NK-92 (cell line): ENCODE measurements around the gene NEU4.

Source experiments
- DNase-seq: peaks from one replicate; lab custom pipeline; 2025; ENCODE audit not compliant: unreplicated experiment; lab: John Stamatoyannopoulos, UW

Gene NEU4

GRCh38 chr2:241862775-241863535 is 54.0 kb downstream of the NEU4 start:
- DNase-seq, result no peak

GRCh38 chr2:241863536-241863954 is 54.6 kb downstream of the NEU4 start:
- no peak for DNase-seq

- no peak for DNase-seq
Observed at GRCh38 chr2:241864168-241864849, 55.3 kb downstream of the NEU4 start.

- DNase-seq, result no peak
Observed at GRCh38 chr2:241864850-241865213, 55.8 kb downstream of the NEU4 start.

GRCh38 chr2:241865416-241865956 is 56.5 kb downstream of the NEU4 start:
- DNase-seq, result no peak

GRCh38 chr2:241865957-241866789 is 57.2 kb downstream of the NEU4 start:
- DNase-seq, result no peak
